SK-N-SH treated with all-trans-retinoic acid at 6 μM for 48 hours (cell line): ENCODE results near the gene SGCA.
A peak's percentile ranks its signal among the peaks of the same experiment; 100 is the strongest.

Experiments
- ATAC-seq: fragments of 200-7000 bp; cut with Tn5 transposase; 3 replicates; pipeline ENCODE4 v1.9.1; 2020; ENCODE audit warnings: mild to moderate bottlenecking, moderate library complexity
- ARNTL ChIP-seq: fragments of 450-650 bp; formaldehyde crosslinking; IDR thresholded peaks from 2 replicates; pipeline ENCODE4 v1.5.0; 2020; ENCODE audit warnings: low read depth, mild to moderate bottlenecking, moderate library complexity, borderline replicate concordance
- BACH2 ChIP-seq: fragments of 250-450 bp; sonication (Bioruptor Pico); IDR thresholded peaks from 2 replicates; pipeline ENCODE4 v1.9.0; 2021; ENCODE audit warnings: mild to moderate bottlenecking, borderline replicate concordance
- CSDC2 ChIP-seq: fragments of 250-450 bp; sonication (Bioruptor Pico); IDR thresholded peaks from 2 replicates; pipeline ENCODE4 v1.5.0; 2020; ENCODE audit warnings: mild to moderate bottlenecking, moderate library complexity
- CSRNP3 ChIP-seq: fragments of 250-450 bp; sonication (Bioruptor Pico); IDR thresholded peaks from 2 replicates; pipeline ENCODE4 v1.5.1; 2021; ENCODE audit warnings: mild to moderate bottlenecking, moderate library complexity
- GLIS3 ChIP-seq: fragments of 250-450 bp; sonication (Bioruptor Pico); IDR thresholded peaks from 2 replicates; pipeline ENCODE4 v1.5.0; 2020; ENCODE audit warnings: mild to moderate bottlenecking, moderate library complexity
- ISL1 ChIP-seq: fragments of 250-450 bp; sonication (Bioruptor Pico); IDR thresholded peaks from 2 replicates; pipeline ENCODE4 v2.1.2; 2022; ENCODE audit warnings: mild to moderate bottlenecking, moderate library complexity
- OSR1 ChIP-seq: fragments of 250-450 bp; sonication (Bioruptor Pico); IDR thresholded peaks from 2 replicates; pipeline ENCODE4 v1.8.0; 2022; ENCODE audit warnings: moderate library complexity, mild to moderate bottlenecking, inconsistent platforms
- POU6F1 ChIP-seq: fragments of 250-450 bp; sonication (Bioruptor Pico); IDR thresholded peaks from 2 replicates; pipeline ENCODE4 v1.8.0; 2021; ENCODE audit warnings: low read depth, mild to moderate bottlenecking, moderate library complexity, borderline replicate concordance
- PPARA ChIP-seq: fragments of 250-450 bp; sonication (Bioruptor Pico); IDR thresholded peaks from 2 replicates; pipeline ENCODE4 v1.5.0; 2020; ENCODE audit warnings: mild to moderate bottlenecking, borderline replicate concordance
- RARB ChIP-seq: fragments of 250-450 bp; sonication (Bioruptor Pico); IDR thresholded peaks from 2 replicates; pipeline ENCODE4 v1.8.0; 2021; ENCODE audit warnings: mild to moderate bottlenecking, moderate library complexity
- SNAI2 ChIP-seq: fragments of 250-450 bp; sonication (Bioruptor Pico); IDR thresholded peaks from 2 replicates; pipeline ENCODE4 v1.5.0; 2020; ENCODE audit warnings: mild to moderate bottlenecking, moderate library complexity
- TCF4 ChIP-seq: fragments of 250-450 bp; sonication (Bioruptor Pico); IDR thresholded peaks from 2 replicates; pipeline ENCODE4 v1.8.0; 2021; ENCODE audit warnings: mild to moderate bottlenecking, moderate library complexity, borderline replicate concordance
- TOX ChIP-seq: fragments of 250-450 bp; sonication (Bioruptor Pico); IDR thresholded peaks from 2 replicates; pipeline ENCODE4 v1.8.0; 2021; ENCODE audit warnings: mild to moderate bottlenecking, moderate library complexity, borderline replicate concordance
- TSHZ2 ChIP-seq: fragments of 250-450 bp; sonication (Bioruptor Pico); IDR thresholded peaks from 2 replicates; pipeline ENCODE4 v1.5.0; 2020; ENCODE audit warnings: mild to moderate bottlenecking, moderate library complexity
- ZC3H10 ChIP-seq: fragments of 250-450 bp; sonication (Bioruptor Pico); IDR thresholded peaks from 2 replicates; pipeline ENCODE4 v1.5.1; 2021; ENCODE audit warnings: mild to moderate bottlenecking, moderate library complexity
- ZFP30 ChIP-seq: fragments of 450-650 bp; formaldehyde crosslinking; IDR thresholded peaks from 2 replicates; pipeline ENCODE4 v1.5.0; 2022; ENCODE audit warnings: mild to moderate bottlenecking, moderate library complexity
- ZNF565 ChIP-seq: fragments of 450-650 bp; formaldehyde crosslinking; conservative IDR thresholded peaks from 2 replicates; pipeline ENCODE4 v1.5.0; 2020; ENCODE audit warnings: low read depth, mild to moderate bottlenecking, moderate library complexity
- ZNF70 ChIP-seq: fragments of 450-650 bp; formaldehyde crosslinking; IDR thresholded peaks from 2 replicates; pipeline ENCODE4 v1.5.0; 2020; ENCODE audit warnings: mild to moderate bottlenecking, moderate library complexity
- ZNF8 ChIP-seq: fragments of 450-650 bp; formaldehyde crosslinking; IDR thresholded peaks from 2 replicates; pipeline ENCODE4 v1.5.0; 2020; ENCODE audit warnings: mild to moderate bottlenecking, moderate library complexity

Gene SGCA

DNA sequence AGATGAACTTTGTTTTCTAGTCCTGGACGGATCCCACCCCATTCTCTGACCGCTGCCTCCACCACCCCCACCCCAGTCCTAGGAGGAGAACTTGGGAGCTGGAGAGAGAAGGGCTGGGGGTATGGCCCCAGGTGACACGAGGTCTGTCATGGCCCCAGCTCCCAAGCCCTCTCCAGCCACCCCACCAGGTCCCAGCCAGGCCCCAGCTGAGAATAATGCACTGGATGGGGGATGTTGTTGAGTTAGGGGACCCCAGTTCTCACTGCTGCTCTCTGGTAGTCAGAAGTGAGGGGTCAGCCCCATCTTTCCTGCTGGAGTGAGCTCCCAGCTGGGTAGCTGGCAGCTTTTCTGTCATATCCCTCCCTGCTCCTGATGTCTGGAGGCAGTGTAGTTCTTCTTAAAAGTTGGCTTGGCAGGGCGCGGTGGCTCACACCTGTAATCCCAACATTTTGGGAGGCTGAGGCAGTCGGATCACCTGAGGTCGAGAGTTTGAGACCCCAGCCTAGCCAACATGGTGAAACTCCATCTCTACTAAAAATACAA lies 40.2 kb downstream of the SGCA start:
- ATAC-seq, result no peak
- TF ChIP-seq ZNF70 (CRISPR knock-in tag) (no peak), ZC3H10 (CRISPR knock-in tag) (no peak), CSDC2 (no peak), RARB (CRISPR knock-in tag) (no peak), ARNTL (no peak), POU6F1 (CRISPR knock-in tag) (no peak), PPARA (CRISPR knock-in tag) (no peak), ZNF8 (CRISPR knock-in tag) (no peak)

DNA sequence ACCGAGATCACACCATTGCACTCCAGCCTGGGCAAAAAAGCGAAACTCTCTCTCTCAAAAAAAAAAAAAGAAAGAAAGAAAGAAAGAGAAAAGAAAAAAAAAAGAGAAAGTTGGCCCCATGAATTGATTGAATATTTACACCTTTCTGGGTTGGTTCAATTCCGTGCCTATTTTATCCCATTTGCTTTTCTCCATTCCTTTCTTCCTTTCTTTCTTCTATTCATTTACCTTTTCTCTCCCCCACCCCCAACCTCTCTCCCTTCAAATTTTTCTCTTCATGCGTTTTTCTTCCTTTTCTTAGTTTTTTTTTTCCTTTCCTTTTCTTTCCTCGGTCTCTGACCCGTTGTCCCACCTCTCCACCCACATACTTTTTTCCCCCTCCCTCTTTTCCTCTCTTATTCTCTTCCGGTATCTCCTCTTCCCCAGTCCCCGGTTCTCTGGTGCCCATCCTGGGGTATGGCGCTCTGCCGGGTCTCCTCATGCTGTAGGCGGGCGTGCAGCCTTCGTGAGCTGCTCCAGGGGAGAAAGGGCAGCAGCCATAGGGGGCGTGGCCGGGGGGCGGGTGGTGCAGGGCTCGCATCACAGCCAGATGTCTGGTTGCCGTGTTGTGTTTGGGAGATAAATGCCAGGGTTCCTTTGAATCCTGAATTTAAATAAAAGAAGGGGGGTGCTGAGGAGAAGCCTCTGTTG lies 40.9 kb downstream of the SGCA start:
- ATAC-seq, result peak; percentile 29
- TF ChIP-seq ZNF8 (CRISPR knock-in tag) (no peak), TCF4 (peak; percentile 85; the same call in 1 of the 2 replicates)

DNA sequence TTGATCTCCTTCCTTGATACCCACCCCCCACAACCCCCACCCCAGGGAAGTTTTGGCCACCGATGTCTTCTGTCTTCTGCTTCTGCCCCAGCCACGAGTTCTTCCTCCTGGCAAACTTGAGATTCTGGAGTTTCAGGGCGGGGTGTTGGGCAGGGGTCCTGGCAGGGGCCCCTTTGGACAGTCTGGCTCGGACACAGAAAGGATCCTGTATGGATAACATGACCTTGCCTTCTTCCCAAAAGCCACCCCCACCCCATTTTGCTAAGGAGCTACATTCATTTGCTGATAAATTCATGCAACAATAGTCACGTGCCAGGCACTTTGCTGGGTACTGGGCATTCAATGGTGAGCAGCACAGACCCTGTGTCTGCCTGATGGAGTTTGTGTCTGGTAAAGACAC lies 41.5 kb downstream of the SGCA start:
- TF ChIP-seq TCF4 (0 out of 2 replicates have a peak, but pooled peaks have one; percentile 4), ZNF565 (CRISPR knock-in tag) (no peak), ZFP30 (CRISPR knock-in tag) (no peak)
- ATAC-seq, result no peak

DNA sequence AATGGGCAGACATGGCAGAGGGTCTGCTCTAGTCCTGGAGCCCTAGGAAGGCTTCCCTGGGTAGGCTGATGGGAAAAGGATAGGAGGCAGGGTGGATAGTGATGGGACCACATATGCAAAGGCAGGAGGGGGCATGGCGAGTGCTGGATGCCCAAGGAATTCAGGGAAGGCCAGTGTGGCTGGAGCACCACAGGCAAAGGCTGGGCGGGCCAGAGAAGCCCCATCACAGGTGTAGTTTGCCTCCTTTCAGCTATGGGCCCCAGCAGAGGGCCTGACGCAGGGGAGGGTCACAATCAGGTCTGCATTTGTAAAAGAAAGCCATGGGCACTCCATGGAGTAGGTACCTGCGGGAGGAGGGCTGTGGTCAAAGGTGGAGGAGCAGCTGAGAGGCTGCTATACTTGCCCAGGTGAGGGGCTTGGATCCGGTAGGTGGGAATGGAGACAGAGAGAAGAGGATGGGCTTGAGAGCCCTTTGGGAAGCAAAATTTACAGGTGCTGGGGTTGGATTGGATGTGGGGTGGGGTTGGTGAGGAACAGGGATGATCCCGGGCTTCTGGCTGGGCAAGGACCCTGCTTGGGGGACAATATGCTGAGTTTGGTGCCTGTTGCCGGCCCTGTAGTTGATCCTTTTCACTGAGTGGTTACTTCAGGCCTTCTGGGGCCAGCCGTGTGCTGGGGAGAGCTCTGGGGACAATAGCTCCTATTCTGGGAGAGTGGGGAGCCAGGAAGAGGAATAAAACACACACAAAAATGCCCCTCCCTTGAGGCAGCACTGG lies 42.2 kb downstream of the SGCA start:
- TF ChIP-seq ZFP30 (CRISPR knock-in tag) (no peak), ZNF565 (CRISPR knock-in tag) (no peak), ZNF8 (CRISPR knock-in tag) (no peak), ISL1 (CRISPR knock-in tag) (no peak), ZC3H10 (CRISPR knock-in tag) (no peak), GLIS3 (CRISPR knock-in tag) (no peak), BACH2 (CRISPR knock-in tag) (no peak), ZNF70 (CRISPR knock-in tag) (no peak)
- no peak for ATAC-seq

DNA sequence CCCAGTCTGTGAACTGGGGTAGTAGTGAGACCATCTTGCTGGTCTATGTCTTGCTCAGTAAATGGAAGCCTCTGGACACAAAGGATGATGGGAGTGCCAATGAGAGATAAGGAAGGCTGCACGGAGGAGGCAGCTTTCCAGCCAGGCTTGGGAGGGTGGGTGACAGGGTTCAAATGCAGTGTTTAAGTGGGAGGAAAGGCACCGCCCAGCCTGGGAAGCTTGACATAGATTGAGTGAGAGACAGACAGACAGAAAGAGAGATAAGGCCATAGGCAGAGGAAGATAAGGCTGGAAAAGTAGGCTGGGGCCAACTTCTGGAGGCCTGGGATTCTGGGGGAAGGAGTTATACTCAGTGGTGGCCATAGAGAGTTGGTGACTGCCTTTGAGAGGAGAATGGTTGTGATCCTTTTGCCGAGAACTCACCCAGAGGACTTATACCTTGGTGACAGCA lies 42.8 kb downstream of the SGCA start:
- peak; percentile 12; the same call in 1 of the 2 replicates for TF ChIP-seq TSHZ2 (CRISPR knock-in tag)
- no peak for TF ChIP-seq OSR1 (CRISPR knock-in tag)
- ATAC-seq, result no peak

DNA sequence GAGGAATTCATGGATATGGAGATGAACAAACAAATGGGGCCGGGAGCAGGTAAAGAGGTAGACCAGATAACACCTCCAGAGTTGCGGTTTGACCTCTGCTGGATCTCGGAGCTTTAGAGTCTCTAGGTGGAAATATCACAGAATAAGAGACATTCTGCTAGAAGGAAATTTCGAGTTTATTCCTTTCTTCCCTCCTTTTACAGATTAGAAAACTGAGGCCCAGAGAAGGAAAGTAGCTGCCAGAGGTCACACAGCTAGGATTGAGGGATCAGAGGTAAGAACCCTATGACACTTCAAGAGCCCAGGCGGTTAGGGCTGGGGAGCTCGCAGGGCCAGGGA lies 43.3 kb downstream of the SGCA start:
- no peak for ATAC-seq
- TF ChIP-seq ZNF8 (CRISPR knock-in tag) (no peak), BACH2 (CRISPR knock-in tag) (peak; percentile 65; the same call in 1 of the 2 replicates)

- peak; percentile 87 for ATAC-seq
- TF ChIP-seq ZFP30 (CRISPR knock-in tag) (0 out of 2 replicates have a peak, but pooled peaks have one; percentile 10), POU6F1 (CRISPR knock-in tag) (no peak), ZC3H10 (CRISPR knock-in tag) (no peak), CSRNP3 (no peak), ZNF8 (CRISPR knock-in tag) (peak; percentile 4; the same call in 1 of the 2 replicates), ARNTL (no peak), TCF4 (peak; percentile 97), ZNF565 (CRISPR knock-in tag) (0 out of 2 replicates have a peak, but pooled peaks have one; percentile 52), CSDC2 (peak; percentile 90; the same call in 1 of the 2 replicates), SNAI2 (CRISPR knock-in tag) (peak; percentile 82; the same call in 1 of the 2 replicates), TOX (CRISPR knock-in tag) (no peak)
These were observed 43.9 kb downstream of the SGCA start for GRCh38 chr17:50209472-50210239.
